ENCODE measurements around the gene ARSK.
A peak's percentile ranks its signal among the peaks of the same experiment; 100 is the strongest.

Gene ARSK

GRCh38 chr5:95554647-95555548 is at the start of gene ARSK, which contains the start of gene SKIC3 (continued):
- TF ChIP-seq GLI4 (tag by site-specific recombination; IDR thresholded peaks at IDR 0.05) = 0 out of 2 replicates have a peak, but pooled peaks have one; percentile 19
- TF ChIP-seq ZNF585B (tag by site-specific recombination; IDR thresholded peaks at IDR 0.05) = no peak
- TF ChIP-seq ZNF645 (tag by site-specific recombination; IDR thresholded peaks at IDR 0.05) = no peak
- no peak for TF ChIP-seq ZNF157 (tag by site-specific recombination; IDR thresholded peaks at IDR 0.05)
- no peak for TF ChIP-seq ZNF37A (tag by site-specific recombination; IDR thresholded peaks at IDR 0.05)
- no peak for TF ChIP-seq ZSCAN23 (tag by site-specific recombination; IDR thresholded peaks at IDR 0.05)
- TF ChIP-seq ZNF362 (tag by site-specific recombination; IDR thresholded peaks at IDR 0.05) = no peak
- TF ChIP-seq RBAK (tag by site-specific recombination; IDR thresholded peaks at IDR 0.05) = no peak

GRCh38 chr5:95508550-95508949 is 46.4 kb upstream of the ARSK start:
- Histone ChIP-seq H3K27ac (ENCODE audit: extremely low read depth, low read depth, low read length) (no peak overlapping the region), H3K4me3 (ENCODE audit: low read depth, low read length) (no peak overlapping the region), H3K9me3 (ENCODE audit: control insufficient read depth, insufficient read depth, low read depth, low read length) (no peaks in the 10 kb centered on the region), H3K4me1 (ENCODE audit: control insufficient read depth, insufficient read depth, low read length) (no peaks in the 10 kb centered on the region), H3K36me3 (ENCODE audit: control insufficient read depth in 2 of 2, insufficient read depth in 1 of 2, low read length in 2 of 2) (peaks cover 42 to 71% of the 10 kb centered on the region in 2 experiments)
- ChIA-PET POLR2A (no interaction called here), CTCF (no interaction called here)
- no peak for TF ChIP-seq KLF10 (tag by site-specific recombination; IDR thresholded peaks at IDR 0.05)
- TF ChIP-seq SALL2 (tag by site-specific recombination; IDR thresholded peaks at IDR 0.05; ENCODE audit: borderline replicate concordance) = no peak

- Histone ChIP-seq H3K9me3 (ENCODE audit: control insufficient read depth, insufficient read depth, low read depth, low read length) (no peaks in the 10 kb centered on the region), H3K4me3 (ENCODE audit: low read depth, low read length) (no peak overlapping the region), H3K4me1 (ENCODE audit: control insufficient read depth, insufficient read depth, low read length) (no peaks in the 10 kb centered on the region), H3K36me3 (ENCODE audit: control insufficient read depth in 2 of 2, insufficient read depth in 1 of 2, low read length in 2 of 2) (peaks cover 24 to 85% of the 10 kb centered on the region in 2 experiments), H3K27ac (ENCODE audit: extremely low read depth, low read depth, low read length) (no peak overlapping the region)
- ChIA-PET CTCF (no interaction called here), POLR2A (no interaction called here)
- TF ChIP-seq ZNF239 (tag by site-specific recombination; IDR thresholded peaks at IDR 0.05) = no peak
- TF ChIP-seq RBAK (tag by site-specific recombination; IDR thresholded peaks at IDR 0.05) = no peak
- no peak for TF ChIP-seq ZNF302 (tag by site-specific recombination; IDR thresholded peaks at IDR 0.05; ENCODE audit: low read depth)
Observed at GRCh38 chr5:95511606-95512005, 43.3 kb upstream of the ARSK start.

- Histone ChIP-seq H3K36me3 (ENCODE audit: control insufficient read depth in 2 of 2, insufficient read depth in 1 of 2, low read length in 2 of 2) (peaks cover 34 to 85% of the 10 kb centered on the region in 2 experiments), H3K4me1 (ENCODE audit: control insufficient read depth, insufficient read depth, low read length) (no peaks in the 10 kb centered on the region), H3K27ac (ENCODE audit: extremely low read depth, low read depth, low read length) (no peak overlapping the region), H3K4me3 (ENCODE audit: low read depth, low read length) (no peak overlapping the region), H3K9me3 (ENCODE audit: control insufficient read depth, insufficient read depth, low read depth, low read length) (no peaks in the 10 kb centered on the region)
- POLR2A ChIA-PET = no interaction called here
- TF ChIP-seq SALL2 (tag by site-specific recombination; IDR thresholded peaks at IDR 0.05; ENCODE audit: borderline replicate concordance) (no peak), ZNF146 (tag by site-specific recombination; IDR thresholded peaks at IDR 0.05) (peak; percentile 90), ZNF416 (tag by site-specific recombination; IDR thresholded peaks at IDR 0.05) (no peak), HIC1 (tag by site-specific recombination; IDR thresholded peaks at IDR 0.05) (no peak)
- CTCF ChIA-PET = no interaction called here
Observed at GRCh38 chr5:95518417-95518816, 36.5 kb upstream of the ARSK start.

Data from HEK293 (cell line).